ENCODE results near the gene SULT1E1.

DNA sequence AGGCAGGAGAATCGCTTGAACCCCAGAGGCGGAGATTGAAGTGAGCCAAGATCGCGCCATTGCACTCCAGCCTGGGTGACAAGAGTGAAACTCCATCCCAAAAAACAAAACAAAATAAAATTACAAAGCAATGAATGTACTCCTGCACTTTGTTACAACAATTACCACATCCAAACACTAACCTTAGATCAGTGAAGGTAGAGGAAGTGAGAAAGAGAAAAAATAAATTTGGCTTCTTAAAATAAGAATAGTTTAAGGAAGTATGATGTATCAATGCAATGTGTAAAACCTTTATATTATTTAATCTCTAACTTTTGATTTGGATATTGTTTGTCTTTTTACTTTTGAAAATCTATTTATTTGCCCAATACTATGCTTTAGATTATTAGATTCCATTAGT lies 49.2 kb upstream of the SULT1E1 start:
- TF ChIP-seq, protein P1, sequence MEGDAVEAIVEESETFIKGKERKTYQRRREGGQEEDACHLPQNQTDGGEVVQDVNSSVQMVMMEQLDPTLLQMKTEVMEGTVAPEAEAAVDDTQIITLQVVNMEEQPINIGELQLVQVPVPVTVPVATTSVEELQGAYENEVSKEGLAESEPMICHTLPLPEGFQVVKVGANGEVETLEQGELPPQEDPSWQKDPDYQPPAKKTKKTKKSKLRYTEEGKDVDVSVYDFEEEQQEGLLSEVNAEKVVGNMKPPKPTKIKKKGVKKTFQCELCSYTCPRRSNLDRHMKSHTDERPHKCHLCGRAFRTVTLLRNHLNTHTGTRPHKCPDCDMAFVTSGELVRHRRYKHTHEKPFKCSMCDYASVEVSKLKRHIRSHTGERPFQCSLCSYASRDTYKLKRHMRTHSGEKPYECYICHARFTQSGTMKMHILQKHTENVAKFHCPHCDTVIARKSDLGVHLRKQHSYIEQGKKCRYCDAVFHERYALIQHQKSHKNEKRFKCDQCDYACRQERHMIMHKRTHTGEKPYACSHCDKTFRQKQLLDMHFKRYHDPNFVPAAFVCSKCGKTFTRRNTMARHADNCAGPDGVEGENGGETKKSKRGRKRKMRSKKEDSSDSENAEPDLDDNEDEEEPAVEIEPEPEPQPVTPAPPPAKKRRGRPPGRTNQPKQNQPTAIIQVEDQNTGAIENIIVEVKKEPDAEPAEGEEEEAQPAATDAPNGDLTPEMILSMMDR (IDR thresholded peaks at IDR 0.05) = no peak
- no peak for TF ChIP-seq EZH2 (IDR thresholded peaks at IDR 0.05; ENCODE audit: borderline replicate concordance, insufficient read depth, low read depth, low read length, poor library complexity, severe bottlenecking)

All from B cell (primary cell).